Spleen (tissue), 11 donors: ENCODE measurements around the gene CPD. TPM values are rescaled to one million over a fixed set of nuclear protein-coding genes. Genes with fewer than 3 reads are reported as not detected.
"Not testable (repeated sequence)": the region's sequence is repeated elsewhere in the genome, so short reads cannot be mapped to it uniquely, and the experiment has no call there.

Source experiments
- DNase-seq: peaks from one replicate; pipeline ENCODE4 v3.0.0-alpha.2; 2020
- H3K27ac ChIP-seq, 8 donors: fragments of 200-600 bp; sonication (generic) in 7 of 8; 1 replicate in 4 of 8; 2 replicates in 4 of 8; pipeline versions ENCODE4 v1.5.0 to v1.8.0; 2016 to 2021; ENCODE audit warnings: inconsistent platforms in 4 of 8, mild to moderate bottlenecking in 4 of 8, moderate library complexity in 1 of 8
- H3K27me3 ChIP-seq, 7 donors: fragments of 200-600 bp; sonication (generic) in 6 of 7; replicated peaks in 1 of 7; 1 replicate in 4 of 7; 2 replicates in 3 of 7; pipeline versions ENCODE4 v1.5.0 to v1.8.0; 2016 to 2021; ENCODE audit warnings: inconsistent platforms in 3 of 7, mild to moderate bottlenecking in 1 of 7
- H3K36me3 ChIP-seq, 6 donors: fragments of 200-600 bp; sonication (generic) in 5 of 6; 1 replicate in 4 of 6; 2 replicates in 2 of 6; pipeline versions ENCODE4 v1.5.0 to v1.8.0; 2016 to 2021; ENCODE audit warnings: inconsistent platforms in 2 of 6
- H3K4me1 ChIP-seq, 6 donors: fragments of 200-600 bp; sonication (generic) in 5 of 6; 1 replicate in 3 of 6; 2 replicates in 3 of 6; pipeline versions ENCODE4 v1.5.0 to v1.8.0; 2016 to 2021; ENCODE audit warnings: inconsistent platforms in 3 of 6
- H3K4me3 ChIP-seq, 8 donors: fragments of 200-600 bp; sonication (generic) in 7 of 8; 1 replicate in 4 of 8; 2 replicates in 4 of 8; pipeline versions ENCODE4 v1.5.0 to v1.8.0; 2016 to 2021; ENCODE audit warnings: inconsistent platforms in 4 of 8, mild to moderate bottlenecking in 4 of 8, moderate library complexity in 2 of 8
- H3K9me3 ChIP-seq, 8 donors: fragments of 200-600 bp; sonication (generic) in 7 of 8; 1 replicate in 4 of 8; 2 replicates in 4 of 8; pipeline versions ENCODE4 v1.5.0 to v1.8.0; 2016 to 2021; ENCODE audit warnings: inconsistent platforms in 4 of 8
- CTCF ChIP-seq, 11 experiments: fragments of 200-600 bp in 7 of 11; fragments of 450-650 bp in 4 of 11; sonication (generic) in 4 of 11; IDR thresholded peaks in 8 of 11; conservative IDR thresholded peaks in 3 of 11; 1 replicate in 7 of 11; 2 replicates in 4 of 11; pipeline versions ENCODE4 v1.4.0 to v1.8.0; 2016 to 2021; ENCODE audit warnings: antibody characterized with exemption in 11 of 11, inconsistent platforms in 4 of 11, mild to moderate bottlenecking in 1 of 11
- POLR2A ChIP-seq, 3 donors: fragments of 450-650 bp; IDR thresholded peaks; one replicate each; pipeline ENCODE4 v1.5.1; 2017; ENCODE audit warnings: antibody characterized with exemption in 3 of 3, mild to moderate bottlenecking in 1 of 3
- POLR2AphosphoS5 ChIP-seq, 3 donors: sonication (generic); formaldehyde crosslinking; IDR thresholded peaks; one replicate each; pipeline ENCODE4 v1.5.1; 2017; ENCODE audit warnings: antibody characterized with exemption in 3 of 3
- WGBS, 5 donors: extraction: QIAGEN DNeasy Blood & Tissue Kit in 3 of 5; methylation state at CpG; one replicate each; pipeline versions ENCODE4 v1.1.5 to v1.1.7; 2013 to 2018; 5-methylcytosine and 5-hydroxymethylcytosine counted together
- intact Hi-C: fragments of 100-400 bp; cut with DNase I; formaldehyde crosslinking; loops from one replicate; pipeline ENCODE4 v1.15.0; 2023; ENCODE audit warnings: low total_unique reads
- polyA plus RNA-seq, 3 donors: library from polyadenylated mRNA; stranded (reverse); fragments of 200-250 nt; gene quantifications; one replicate each; pipeline ENCODE4 v1.2.1, GENCODE V29; 2013
- total RNA-seq, 7 donors: library from RNA; depleted of rRNA in 3 of 7; stranded (reverse); fragments of >200 nt in 3 of 7; fragmentation: NEBNext Ultra II Directional in 4 of 7; extraction: Animal tissue kit (Norgen Biotek cat#: 25700) in 4 of 7; gene quantifications; one replicate each; pipeline versions ENCODE4 v1.1.0 to v1.2.1, GENCODE V29; 2016 to 2021
- donor health status: healthy with polysubstance abuse.
- donor health status: DM: no; HTN: no; CAD: no; lungs with moderate emphysema.
- donor health status: DM: no; HTN: no; CAD: no.
- donor health status: Bipolar disorder and iron deficiency.
- donor health status: healthy.
- donor health status: DM: no; HTN: no; CAD: no.
- donor health status: DM: yes; HTN: yes; CAD: no.

Gene CPD
- total and polyA plus RNA-seq, 10 donors = 1.6 to 83.8 (median 39.6) TPM

GRCh38 chr17:30429155-30429554 lies 50.4 kb downstream of the CPD start:
- H3K36me3 ChIP-seq = peaks cover 0 to 87% (median 17%) of the 10 kb centered on the region in 6 donors
- no peaks in the 10 kb centered on the region for H3K27me3 ChIP-seq
- 91 to 98% (median 93%) methylated on average over 1 of the region's 1 CpG for WGBS, 5 donors
- no peak overlapping the region for H3K4me3 ChIP-seq
- TF ChIP-seq CTCF (IDR thresholded peaks at IDR 0.05 in 8 of 11, conservative IDR thresholded peaks at IDR 0.05 in 3 of 11) = no peak
- TF ChIP-seq POLR2A (IDR thresholded peaks at IDR 0.05) = no peak
- TF ChIP-seq POLR2AphosphoS5 (IDR thresholded peaks at IDR 0.05) = no peak
- no peak for DNase-seq
- no peaks in the 10 kb centered on the region for H3K9me3 ChIP-seq
- intact Hi-C loops = no loop called here
- H3K27ac ChIP-seq = no peak overlapping the region
- no peaks in the 10 kb centered on the region for H3K4me1 ChIP-seq

- Histone ChIP-seq H3K4me3 (no peak overlapping the region), H3K27me3 (no peaks in the 10 kb centered on the region), H3K36me3 (peaks cover 0 to 63% (median 6%) of the 10 kb centered on the region in 6 donors), H3K27ac (no peak overlapping the region), H3K9me3 (no peaks in the 10 kb centered on the region), H3K4me1 (no peaks in the 10 kb centered on the region)
- WGBS, 5 donors = 38 to 83% (median 65%) methylated on average over 1 of the region's 1 CpG
- DNase-seq = no peak
- intact Hi-C loops = no loop called here
- TF ChIP-seq CTCF (IDR thresholded peaks at IDR 0.05 in 8 of 11, conservative IDR thresholded peaks at IDR 0.05 in 3 of 11) = no peak
- no peak for TF ChIP-seq POLR2AphosphoS5 (IDR thresholded peaks at IDR 0.05)
- TF ChIP-seq POLR2A (IDR thresholded peaks at IDR 0.05) = no peak
These were observed 54.8 kb downstream of the CPD start for GRCh38 chr17:30433514-30433913.

GRCh38 chr17:30436729-30437128 lies 58.0 kb downstream of the CPD start:
- no peaks in the 10 kb centered on the region for H3K27me3 ChIP-seq
- DNase-seq = no peak
- no peak overlapping the region for H3K4me3 ChIP-seq
- TF ChIP-seq POLR2AphosphoS5 (IDR thresholded peaks at IDR 0.05) (no peak), CTCF (IDR thresholded peaks at IDR 0.05 in 8 of 11, conservative IDR thresholded peaks at IDR 0.05 in 3 of 11) (no peak), POLR2A (IDR thresholded peaks at IDR 0.05) (no peak)
- no peaks in the 10 kb centered on the region for H3K9me3 ChIP-seq
- intact Hi-C loops = no loop called here
- H3K4me1 ChIP-seq = no peaks in the 10 kb centered on the region
- H3K36me3 ChIP-seq = peaks cover 0 to 46% (median 3%) of the 10 kb centered on the region in 6 donors
- no peak overlapping the region for H3K27ac ChIP-seq

GRCh38 chr17:30443721-30444120 lies 65.0 kb downstream of the CPD start:
- 88 to 96% (median 95%) methylated on average over 6 of the region's 6 CpGs for WGBS, 5 donors
- intact Hi-C loops = no loop called here
- Histone ChIP-seq H3K4me1 (no peaks in the 10 kb centered on the region), H3K4me3 (no peak overlapping the region), H3K9me3 (no peaks in the 10 kb centered on the region), H3K36me3 (peaks cover 0 to 57% (median 10%) of the 10 kb centered on the region in 6 donors), H3K27me3 (no peaks in the 10 kb centered on the region), H3K27ac (no peak overlapping the region)
- no peak for DNase-seq
- TF ChIP-seq CTCF (IDR thresholded peaks at IDR 0.05 in 8 of 11, conservative IDR thresholded peaks at IDR 0.05 in 3 of 11) (no peak), POLR2AphosphoS5 (IDR thresholded peaks at IDR 0.05) (no peak), POLR2A (IDR thresholded peaks at IDR 0.05) (no peak)

GRCh38 chr17:30446640-30447039 lies 67.9 kb downstream of the CPD start:
- H3K4me1 ChIP-seq, H3K27ac ChIP-seq, H3K27me3 ChIP-seq, H3K4me3 ChIP-seq, H3K9me3 ChIP-seq, DNase-seq, intact Hi-C loops: not testable (repeated sequence)
- H3K36me3 ChIP-seq = peaks cover 0 to 78% (median 23%) of the 10 kb centered on the region in 6 donors
